GM23338 (cell line): Measurements from ENCODE around the gene TPGS2. TPM values are rescaled to one million over a fixed set of nuclear protein-coding genes. Genes with fewer than 3 reads are reported as not detected.

Source experiments
- ATAC-seq: fragments of 200-7000 bp; cut with Tn5 transposase; 3 replicates; pipeline ENCODE4 v1.9.1; 2020
- DNase-seq: peaks from one replicate; pipeline ENCODE4 v3.0.0-alpha.2; 2015; ENCODE audit warnings: low spot score
- H2AFZ ChIP-seq: fragments of 200-600 bp; sonication (generic); 2 replicates; pipeline ENCODE4 v1.8.0; 2016; ENCODE audit warnings: antibody characterized with exemption, mild to moderate bottlenecking, moderate library complexity
- H3F3A ChIP-seq: fragments of 200-600 bp; sonication (generic); replicated peaks from 2 replicates; pipeline ENCODE4 v1.8.0; 2017; ENCODE audit warnings: antibody characterized with exemption, mixed run types, low read depth
- H3K27ac ChIP-seq: fragments of 200-600 bp; sonication (generic); 2 replicates; pipeline ENCODE4 v1.6.1; 2016; ENCODE audit warnings: low read depth
- H3K27me3 ChIP-seq: fragments of 200-600 bp; sonication (generic); 2 replicates; pipeline ENCODE4 v1.8.0; 2016; ENCODE audit warnings: mild to moderate bottlenecking, mixed run types, moderate library complexity; ENCODE audit not compliant: insufficient read depth
- H3K36me3 ChIP-seq: fragments of 200-600 bp; sonication (generic); 2 replicates; pipeline ENCODE4 v1.8.0; 2016; ENCODE audit warnings: mild to moderate bottlenecking; ENCODE audit not compliant: insufficient read depth
- H3K4me1 ChIP-seq: fragments of 200-600 bp; sonication (generic); 2 replicates; pipeline ENCODE4 v1.8.0; 2016; ENCODE audit warnings: mild to moderate bottlenecking, moderate library complexity; ENCODE audit not compliant: insufficient read depth
- H3K4me2 ChIP-seq: fragments of 200-600 bp; sonication (generic); 2 replicates; pipeline ENCODE4 v1.7.1; 2017; ENCODE audit warnings: mixed run types
- H3K4me3 ChIP-seq: fragments of 200-600 bp; sonication (generic); 2 replicates; pipeline ENCODE4 v1.6.1; 2016; ENCODE audit warnings: mixed run types
- H3K79me2 ChIP-seq: fragments of 200-600 bp; sonication (generic); replicated peaks from 2 replicates; pipeline ENCODE4 v1.8.0; 2017; ENCODE audit warnings: mild to moderate bottlenecking; ENCODE audit not compliant: insufficient read depth
- H3K9me2 ChIP-seq: fragments of 200-600 bp; sonication (generic); 2 replicates; pipeline ENCODE4 v1.8.0; 2017; ENCODE audit not compliant: insufficient read depth
- H4K20me1 ChIP-seq: fragments of 200-600 bp; sonication (generic); replicated peaks from 2 replicates; pipeline ENCODE4 v1.8.0; 2017; ENCODE audit warnings: mild to moderate bottlenecking; ENCODE audit not compliant: insufficient read depth
- H3K27ac Mint-ChIP-seq: 2 replicates; pipeline ENCODE4 v1.8.0; 2020; ENCODE audit warnings: inconsistent platforms, mild to moderate bottlenecking, moderate library complexity, mixed read lengths
- H3K27me3 Mint-ChIP-seq: 3 replicates; pipeline ENCODE4 v1.8.0; 2022; ENCODE audit warnings: low read depth, mild to moderate bottlenecking, moderate library complexity, mixed read lengths, inconsistent platforms; ENCODE audit not compliant: insufficient read depth, poor library complexity
- H3K36me3 Mint-ChIP-seq: 3 replicates; pipeline ENCODE4 v1.8.0; 2021; ENCODE audit warnings: low read depth, mild to moderate bottlenecking, inconsistent platforms, moderate library complexity, mixed read lengths
- H3K4me1 Mint-ChIP-seq: 3 replicates; pipeline ENCODE4 v1.8.0; 2020; ENCODE audit warnings: mild to moderate bottlenecking, inconsistent platforms, mixed read lengths
- H3K4me3 Mint-ChIP-seq: 3 replicates; pipeline ENCODE4 v1.8.0; 2021; ENCODE audit warnings: moderate library complexity, mild to moderate bottlenecking, inconsistent platforms, mixed read lengths
- H3K9me3 Mint-ChIP-seq: 3 replicates; pipeline ENCODE4 v1.8.0; 2020; ENCODE audit warnings: moderate library complexity, mild to moderate bottlenecking, inconsistent platforms, mixed read lengths
- CREB1 ChIP-seq: fragments of 250-450 bp; sonication (Bioruptor Pico); IDR thresholded peaks from 2 replicates; pipeline ENCODE4 v1.5.0; 2020; ENCODE audit warnings: low read depth, mild to moderate bottlenecking, moderate library complexity
- CTCF ChIP-seq, 2 experiments: fragments of 200-600 bp in 1 of 2; sonication (generic) in 1 of 2; conservative IDR thresholded peaks; 2 replicates each; pipeline versions ENCODE4 v1.5.1 to v1.6.1; 2016 to 2017; ENCODE audit warnings: antibody characterized with exemption in 2 of 2, low read depth in 2 of 2, mild to moderate bottlenecking in 2 of 2, moderate library complexity in 1 of 2
- ETS1 ChIP-seq: IDR thresholded peaks from 2 replicates; pipeline ENCODE4 v1.6.1; 2016; ENCODE audit warnings: antibody characterized with exemption
- EZH2 ChIP-seq: fragments of 200-600 bp; sonication (generic); IDR thresholded peaks from one replicate; pipeline ENCODE4 v1.8.0; 2017; ENCODE audit warnings: antibody characterized with exemption, mild to moderate bottlenecking, low read depth; ENCODE audit not compliant: unreplicated experiment
- EZH2phosphoT487 ChIP-seq: fragments of 200-600 bp; sonication (generic); IDR thresholded peaks from one replicate; pipeline ENCODE4 v1.8.1; 2018; ENCODE audit warnings: antibody characterized with exemption; ENCODE audit not compliant: unreplicated experiment
- JUNB ChIP-seq: IDR thresholded peaks from one replicate; pipeline ENCODE4 v1.6.1; 2016; ENCODE audit warnings: antibody characterized with exemption; ENCODE audit not compliant: unreplicated experiment
- NANOG ChIP-seq: IDR thresholded peaks from 2 replicates; pipeline ENCODE4 v1.6.1; 2016; ENCODE audit warnings: antibody characterized with exemption, borderline replicate concordance
- POLR2AphosphoS5 ChIP-seq: IDR thresholded peaks from 2 replicates; pipeline ENCODE4 v1.6.1; 2016; ENCODE audit warnings: antibody characterized with exemption, low read depth
- ZNF114 ChIP-seq: fragments of 250-450 bp; sonication (Bioruptor Pico); IDR thresholded peaks from 2 replicates; pipeline ENCODE4 v1.5.0; 2020; ENCODE audit warnings: mild to moderate bottlenecking, moderate library complexity
- ZNF331 ChIP-seq: fragments of 250-450 bp; sonication (Bioruptor Pico); IDR thresholded peaks from 2 replicates; pipeline ENCODE4 v1.5.0; 2020; ENCODE audit warnings: low read depth, mild to moderate bottlenecking, moderate library complexity
- polyA plus RNA-seq: library from polyadenylated mRNA; unstranded; fragments of >200 nt; fragmentation: Nextera tagmentation; extraction: Ambion mirVana; gene quantifications from 2 replicates; pipeline ENCODE4 v1.2.1, GENCODE V29; 2016
- total RNA-seq: library from RNA; depleted of rRNA; stranded (reverse); fragments of >200 nt; shearing (Covaris generic); gene quantifications from 2 replicates; pipeline ENCODE4 v1.2.3, GENCODE V29; 2014
- TF ChIP-seq, protein P1 (sequence below): IDR thresholded peaks from one replicate; pipeline ENCODE4 v1.6.1; 2018; ENCODE audit warnings: antibody characterized with exemption; ENCODE audit not compliant: unreplicated experiment
- TF ChIP-seq, protein P2 (sequence below): fragments of 250-450 bp; sonication (Bioruptor Pico); IDR thresholded peaks from 2 replicates; pipeline ENCODE4 v1.5.0; 2020; ENCODE audit warnings: mild to moderate bottlenecking, moderate library complexity

TPGS2 gene
- total and polyA plus RNA-seq, 2 experiments from 2014 or later = 136 to 167 TPM

DNA sequence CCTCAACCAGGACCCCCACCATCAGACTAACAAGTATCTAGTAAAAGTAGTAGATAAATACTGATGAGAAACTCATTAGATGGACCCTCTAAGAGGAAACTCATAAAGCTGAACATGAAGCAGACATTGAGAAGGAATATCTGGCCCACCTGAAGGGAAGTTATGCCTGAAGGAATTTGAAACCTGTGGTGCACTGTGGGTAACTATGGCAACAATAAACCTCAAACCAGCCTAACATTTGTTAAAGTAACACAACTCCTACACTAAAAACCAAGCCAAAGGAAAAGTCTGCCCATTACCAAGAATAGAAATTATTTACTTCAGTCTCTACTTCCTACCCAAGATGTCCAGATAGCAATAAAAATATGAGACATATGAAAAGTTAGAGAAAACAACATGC, 43.5 kb upstream of the TPGS2 start (continued):
- TF ChIP-seq, protein P1, sequence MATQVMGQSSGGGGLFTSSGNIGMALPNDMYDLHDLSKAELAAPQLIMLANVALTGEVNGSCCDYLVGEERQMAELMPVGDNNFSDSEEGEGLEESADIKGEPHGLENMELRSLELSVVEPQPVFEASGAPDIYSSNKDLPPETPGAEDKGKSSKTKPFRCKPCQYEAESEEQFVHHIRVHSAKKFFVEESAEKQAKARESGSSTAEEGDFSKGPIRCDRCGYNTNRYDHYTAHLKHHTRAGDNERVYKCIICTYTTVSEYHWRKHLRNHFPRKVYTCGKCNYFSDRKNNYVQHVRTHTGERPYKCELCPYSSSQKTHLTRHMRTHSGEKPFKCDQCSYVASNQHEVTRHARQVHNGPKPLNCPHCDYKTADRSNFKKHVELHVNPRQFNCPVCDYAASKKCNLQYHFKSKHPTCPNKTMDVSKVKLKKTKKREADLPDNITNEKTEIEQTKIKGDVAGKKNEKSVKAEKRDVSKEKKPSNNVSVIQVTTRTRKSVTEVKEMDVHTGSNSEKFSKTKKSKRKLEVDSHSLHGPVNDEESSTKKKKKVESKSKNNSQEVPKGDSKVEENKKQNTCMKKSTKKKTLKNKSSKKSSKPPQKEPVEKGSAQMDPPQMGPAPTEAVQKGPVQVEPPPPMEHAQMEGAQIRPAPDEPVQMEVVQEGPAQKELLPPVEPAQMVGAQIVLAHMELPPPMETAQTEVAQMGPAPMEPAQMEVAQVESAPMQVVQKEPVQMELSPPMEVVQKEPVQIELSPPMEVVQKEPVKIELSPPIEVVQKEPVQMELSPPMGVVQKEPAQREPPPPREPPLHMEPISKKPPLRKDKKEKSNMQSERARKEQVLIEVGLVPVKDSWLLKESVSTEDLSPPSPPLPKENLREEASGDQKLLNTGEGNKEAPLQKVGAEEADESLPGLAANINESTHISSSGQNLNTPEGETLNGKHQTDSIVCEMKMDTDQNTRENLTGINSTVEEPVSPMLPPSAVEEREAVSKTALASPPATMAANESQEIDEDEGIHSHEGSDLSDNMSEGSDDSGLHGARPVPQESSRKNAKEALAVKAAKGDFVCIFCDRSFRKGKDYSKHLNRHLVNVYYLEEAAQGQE = no peak
- TF ChIP-seq ZNF114 (CRISPR knock-in tag) = no peak
- no peak for TF ChIP-seq POLR2AphosphoS5

DNA sequence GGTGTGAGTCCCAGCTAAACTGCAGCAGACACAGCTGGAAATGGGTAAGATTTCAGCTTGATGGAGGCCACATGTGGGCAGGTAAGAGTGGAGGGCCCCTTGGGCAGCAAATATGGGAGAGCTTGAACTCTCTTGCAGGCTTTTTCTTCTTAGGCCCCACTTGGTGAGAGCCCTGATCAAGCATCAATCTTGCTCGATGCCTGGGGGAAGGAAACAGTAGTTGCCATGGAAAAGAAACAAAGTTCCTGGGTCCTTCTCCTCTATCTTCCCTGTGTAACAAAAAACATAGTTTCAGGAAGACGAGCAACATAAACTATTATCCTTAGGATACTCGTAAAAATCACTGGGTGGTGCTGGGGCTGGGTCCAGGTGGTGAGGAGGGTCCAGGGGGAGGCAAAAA, 43.0 kb upstream of the TPGS2 start:
- ATAC-seq (no peak), DNase-seq (peak; percentile 12)
- no peak overlapping the region for H3K4me3 Mint-ChIP-seq
- peaks cover 10% of the 10 kb centered on the region; the same call in 2 of the 3 replicates for H3K9me3 Mint-ChIP-seq
- Histone ChIP-seq H3K4me3 (no peak overlapping the region), H3K9me2 (no peaks in the 10 kb centered on the region), H3F3A (no peaks in the 10 kb centered on the region), H4K20me1 (no peaks in the 10 kb centered on the region), H3K79me2 (no peaks in the 10 kb centered on the region), H2AFZ (no peak overlapping the region), H3K27me3 (no peaks in the 10 kb centered on the region), H3K4me1 (no peaks in the 10 kb centered on the region), H3K4me2 (no peak overlapping the region), H3K36me3 (no peaks in the 10 kb centered on the region), H3K27ac (no peak overlapping the region)
- peaks cover 15% of the 10 kb centered on the region for H3K4me1 Mint-ChIP-seq
- peak overlapping the region; percentile 68; the same call in 1 of the 2 replicates for H3K27ac Mint-ChIP-seq
- H3K36me3 Mint-ChIP-seq = peaks cover 19% of the 10 kb centered on the region; the same call in 2 of the 3 replicates
- H3K27me3 Mint-ChIP-seq = no peaks in the 10 kb centered on the region
- no peak for TF ChIP-seq ZNF331 (CRISPR knock-in tag)
- TF ChIP-seq POLR2AphosphoS5 = no peak
- TF ChIP-seq CREB1 (CRISPR knock-in tag) = no peak
- TF ChIP-seq ETS1 = no peak
- no peak for TF ChIP-seq CTCF (conservative IDR thresholded peaks at IDR 0.05; ENCODE audit: low read depth in 2 of 2)
- no peak for TF ChIP-seq ZNF114 (CRISPR knock-in tag)
- TF ChIP-seq JUNB = no peak
- TF ChIP-seq, protein P2, sequence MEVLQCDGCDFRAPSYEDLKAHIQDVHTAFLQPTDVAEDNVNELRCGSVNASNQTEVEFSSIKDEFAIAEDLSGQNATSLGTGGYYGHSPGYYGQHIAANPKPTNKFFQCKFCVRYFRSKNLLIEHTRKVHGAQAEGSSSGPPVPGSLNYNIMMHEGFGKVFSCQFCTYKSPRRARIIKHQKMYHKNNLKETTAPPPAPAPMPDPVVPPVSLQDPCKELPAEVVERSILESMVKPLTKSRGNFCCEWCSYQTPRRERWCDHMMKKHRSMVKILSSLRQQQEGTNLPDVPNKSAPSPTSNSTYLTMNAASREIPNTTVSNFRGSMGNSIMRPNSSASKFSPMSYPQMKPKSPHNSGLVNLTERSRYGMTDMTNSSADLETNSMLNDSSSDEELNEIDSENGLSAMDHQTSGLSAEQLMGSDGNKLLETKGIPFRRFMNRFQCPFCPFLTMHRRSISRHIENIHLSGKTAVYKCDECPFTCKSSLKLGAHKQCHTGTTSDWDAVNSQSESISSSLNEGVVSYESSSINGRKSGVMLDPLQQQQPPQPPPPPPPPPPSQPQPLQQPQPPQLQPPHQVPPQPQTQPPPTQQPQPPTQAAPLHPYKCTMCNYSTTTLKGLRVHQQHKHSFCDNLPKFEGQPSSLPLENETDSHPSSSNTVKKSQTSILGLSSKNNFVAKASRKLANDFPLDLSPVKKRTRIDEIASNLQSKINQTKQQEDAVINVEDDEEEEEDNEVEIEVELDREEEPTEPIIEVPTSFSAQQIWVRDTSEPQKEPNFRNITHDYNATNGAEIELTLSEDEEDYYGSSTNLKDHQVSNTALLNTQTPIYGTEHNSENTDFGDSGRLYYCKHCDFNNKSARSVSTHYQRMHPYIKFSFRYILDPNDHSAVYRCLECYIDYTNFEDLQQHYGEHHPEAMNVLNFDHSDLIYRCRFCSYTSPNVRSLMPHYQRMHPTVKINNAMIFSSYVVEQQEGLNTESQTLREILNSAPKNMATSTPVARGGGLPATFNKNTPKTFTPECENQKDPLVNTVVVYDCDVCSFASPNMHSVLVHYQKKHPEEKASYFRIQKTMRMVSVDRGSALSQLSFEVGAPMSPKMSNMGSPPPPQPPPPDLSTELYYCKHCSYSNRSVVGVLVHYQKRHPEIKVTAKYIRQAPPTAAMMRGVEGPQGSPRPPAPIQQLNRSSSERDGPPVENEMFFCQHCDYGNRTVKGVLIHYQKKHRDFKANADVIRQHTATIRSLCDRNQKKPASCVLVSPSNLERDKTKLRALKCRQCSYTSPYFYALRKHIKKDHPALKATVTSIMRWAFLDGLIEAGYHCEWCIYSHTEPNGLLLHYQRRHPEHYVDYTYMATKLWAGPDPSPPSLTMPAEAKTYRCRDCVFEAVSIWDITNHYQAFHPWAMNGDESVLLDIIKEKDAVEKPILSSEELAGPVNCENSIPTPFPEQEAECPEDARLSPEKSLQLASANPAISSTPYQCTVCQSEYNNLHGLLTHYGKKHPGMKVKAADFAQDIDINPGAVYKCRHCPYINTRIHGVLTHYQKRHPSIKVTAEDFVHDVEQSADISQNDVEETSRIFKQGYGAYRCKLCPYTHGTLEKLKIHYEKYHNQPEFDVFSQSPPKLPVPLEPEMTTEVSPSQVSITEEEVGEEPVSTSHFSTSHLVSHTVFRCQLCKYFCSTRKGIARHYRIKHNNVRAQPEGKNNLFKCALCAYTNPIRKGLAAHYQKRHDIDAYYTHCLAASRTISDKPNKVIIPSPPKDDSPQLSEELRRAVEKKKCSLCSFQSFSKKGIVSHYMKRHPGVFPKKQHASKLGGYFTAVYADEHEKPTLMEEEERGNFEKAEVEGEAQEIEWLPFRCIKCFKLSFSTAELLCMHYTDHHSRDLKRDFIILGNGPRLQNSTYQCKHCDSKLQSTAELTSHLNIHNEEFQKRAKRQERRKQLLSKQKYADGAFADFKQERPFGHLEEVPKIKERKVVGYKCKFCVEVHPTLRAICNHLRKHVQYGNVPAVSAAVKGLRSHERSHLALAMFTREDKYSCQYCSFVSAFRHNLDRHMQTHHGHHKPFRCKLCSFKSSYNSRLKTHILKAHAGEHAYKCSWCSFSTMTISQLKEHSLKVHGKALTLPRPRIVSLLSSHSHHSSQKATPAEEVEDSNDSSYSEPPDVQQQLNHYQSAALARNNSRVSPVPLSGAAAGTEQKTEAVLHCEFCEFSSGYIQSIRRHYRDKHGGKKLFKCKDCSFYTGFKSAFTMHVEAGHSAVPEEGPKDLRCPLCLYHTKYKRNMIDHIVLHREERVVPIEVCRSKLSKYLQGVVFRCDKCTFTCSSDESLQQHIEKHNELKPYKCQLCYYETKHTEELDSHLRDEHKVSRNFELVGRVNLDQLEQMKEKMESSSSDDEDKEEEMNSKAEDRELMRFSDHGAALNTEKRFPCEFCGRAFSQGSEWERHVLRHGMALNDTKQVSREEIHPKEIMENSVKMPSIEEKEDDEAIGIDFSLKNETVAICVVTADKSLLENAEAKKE (CRISPR knock-in tag) = no peak
- no peak for TF ChIP-seq EZH2
- no peak for TF ChIP-seq NANOG
- no peak for TF ChIP-seq EZH2phosphoT487
